Upper lobe of left lung (tissue), 6 donors: ENCODE data around the gene PSMD8. TPM values are rescaled to one million over a fixed set of nuclear protein-coding genes. Genes with fewer than 3 reads are reported as not detected.

Experiments used
- ATAC-seq, 2 donors: fragments of 200-7000 bp; cut with Tn5 transposase; one replicate each; pipeline ENCODE4 v1.9.1; 2022; ENCODE audit warnings: mild to moderate bottlenecking in 2 of 2, moderate library complexity in 2 of 2; ENCODE audit not compliant: low FRiP score in 2 of 2
- DNase-seq, 2 donors: peaks; one replicate each; pipeline ENCODE4 v3.0.0-alpha.2; 2019 to 2020
- H3K27ac ChIP-seq, 4 donors: fragments of 200-600 bp; sonication (generic); one replicate each; pipeline ENCODE4 v1.5.1; 2016 to 2019
- H3K27me3 ChIP-seq, 4 donors: fragments of 200-600 bp; sonication (generic); one replicate each; pipeline ENCODE4 v1.5.1; 2017 to 2019
- H3K36me3 ChIP-seq, 4 donors: fragments of 200-600 bp; sonication (generic); one replicate each; pipeline ENCODE4 v1.5.1; 2016 to 2019
- H3K4me1 ChIP-seq, 4 donors: fragments of 200-600 bp; sonication (generic); one replicate each; pipeline ENCODE4 v1.5.1; 2018 to 2019
- H3K4me3 ChIP-seq, 4 donors: fragments of 200-600 bp; sonication (generic); one replicate each; pipeline ENCODE4 v1.5.1; 2017 to 2019; ENCODE audit warnings: mild to moderate bottlenecking in 2 of 4, moderate library complexity in 1 of 4
- H3K9me3 ChIP-seq, 4 donors: fragments of 200-600 bp; sonication (generic); one replicate each; pipeline ENCODE4 v1.5.1; 2018 to 2019
- CTCF ChIP-seq, 6 experiments: fragments of 450-650 bp in 4 of 6; fragments of 200-600 bp in 2 of 6; sonication (generic) in 2 of 6; IDR thresholded peaks; one replicate each; pipeline ENCODE4 v1.5.1; 2016 to 2019; ENCODE audit warnings: antibody characterized with exemption in 6 of 6
- EP300 ChIP-seq, 4 donors: sonication (generic); formaldehyde crosslinking; IDR thresholded peaks; one replicate each; pipeline ENCODE4 v1.5.1; 2017; ENCODE audit warnings: antibody characterized with exemption in 4 of 4, control low read depth in 2 of 4
- POLR2A ChIP-seq, 4 donors: fragments of 450-650 bp; IDR thresholded peaks; one replicate each; pipeline ENCODE4 v1.5.1; 2016 to 2017; ENCODE audit warnings: antibody characterized with exemption in 4 of 4, mild to moderate bottlenecking in 2 of 4
- POLR2AphosphoS5 ChIP-seq, 2 donors: sonication (generic); formaldehyde crosslinking; IDR thresholded peaks; one replicate each; pipeline ENCODE4 v1.5.1; 2017; ENCODE audit warnings: antibody characterized with exemption in 2 of 2
- WGBS, 2 donors: methylation state at CpG; one replicate each; pipeline ENCODE4 v1.1.5; 2017 to 2018; 5-methylcytosine and 5-hydroxymethylcytosine counted together
- total RNA-seq, 6 donors: library from RNA; depleted of rRNA in 4 of 6; stranded (reverse); fragments of >200 nt in 4 of 6; gene quantifications; one replicate each; pipeline versions ENCODE4 v1.1.0 to v1.2.1, GENCODE V29; 2016 to 2021
- donor health status: DM: no; HTN: no; CAD: no; lungs with moderate emphysema.
- donor health status: DM: no; HTN: yes; CAD: no; lungs with severe emphysema.

PSMD8 gene
- total RNA-seq, 6 donors from 2014 or later = 66.0 to 213 (median 121) TPM

GRCh38 chr19:38392707-38393308, 18.4 kb downstream of the PSMD8 start:
- H3K36me3 ChIP-seq = no peaks in the 10 kb centered on the region

GRCh38 chr19:38394488-38394887, 20.1 kb downstream of the PSMD8 start:
- Histone ChIP-seq H3K9me3 (no peaks in the 10 kb centered on the region), H3K36me3 (no peaks in the 10 kb centered on the region), H3K27me3 (peaks cover 0 to 42% (median 8%) of the 10 kb centered on the region in 4 donors), H3K27ac (no peak overlapping the region), H3K4me1 (peaks cover 0 to 22% (median 2%) of the 10 kb centered on the region in 4 donors), H3K4me3 (no peak overlapping the region)
- peak in 1 of 2 donors; percentile 87 for DNase-seq
- no peak for TF ChIP-seq POLR2AphosphoS5 (IDR thresholded peaks at IDR 0.05)
- no peak for TF ChIP-seq EP300 (IDR thresholded peaks at IDR 0.05)
- TF ChIP-seq CTCF (IDR thresholded peaks at IDR 0.05) = no peak
- TF ChIP-seq POLR2A (IDR thresholded peaks at IDR 0.05) = no peak
- peak in 1 of 2 donors; percentile 15 for ATAC-seq
- 10 to 33% methylated on average over 3 to 12 of the region's 30 CpGs for WGBS, 2 donors

More at GRCh38 chr19:38392707-38393308, 18.4 kb downstream of the PSMD8 start:
- no peak overlapping the region for H3K27ac ChIP-seq
- H3K27me3 ChIP-seq = peaks cover 0 to 46% (median 11%) of the 10 kb centered on the region in 4 donors
- WGBS, 2 donors = 63 to 69% methylated on average over 6 of the region's 6 CpGs
- ATAC-seq = no peak
- DNase-seq = no peak
- no peaks in the 10 kb centered on the region for H3K9me3 ChIP-seq
- no peak overlapping the region for H3K4me3 ChIP-seq
- TF ChIP-seq POLR2A (IDR thresholded peaks at IDR 0.05) (no peak), CTCF (IDR thresholded peaks at IDR 0.05) (no peak), POLR2AphosphoS5 (IDR thresholded peaks at IDR 0.05) (no peak), EP300 (IDR thresholded peaks at IDR 0.05) (no peak)
- H3K4me1 ChIP-seq = peaks cover 15 to 39% (median 19%) of the 10 kb centered on the region in 4 donors

- Histone ChIP-seq H3K36me3 (no peaks in the 10 kb centered on the region), H3K27ac (peak overlapping the region in 1 of 4 donors; percentile 21), H3K4me3 (peak overlapping the region in 3 of 4 donors; percentile 25 to 34 (median 32)), H3K27me3 (peaks cover 0 to 42% (median 8%) of the 10 kb centered on the region in 4 donors), H3K4me1 (peaks cover 0 to 18% (median 0%) of the 10 kb centered on the region in 4 donors), H3K9me3 (no peaks in the 10 kb centered on the region)
- DNase-seq (peak in 1 of 2 donors; percentile 84), ATAC-seq (no peak)
- 6 to 7% methylated on average over 9 to 24 of the region's 86 CpGs for WGBS, 2 donors
- no peak for TF ChIP-seq EP300 (IDR thresholded peaks at IDR 0.05)
- peak in 1 of 4 donors; percentile 29 for TF ChIP-seq POLR2A (IDR thresholded peaks at IDR 0.05)
Measured at GRCh38 chr19:38395381-38396114, 21.2 kb downstream of the PSMD8 start.

- Histone ChIP-seq H3K4me1 (peaks cover 5 to 29% (median 8%) of the 10 kb centered on the region in 4 donors), H3K4me3 (no peak overlapping the region), H3K27ac (no peak overlapping the region), H3K27me3 (peaks cover 0 to 42% (median 8%) of the 10 kb centered on the region in 4 donors), H3K36me3 (no peaks in the 10 kb centered on the region), H3K9me3 (no peaks in the 10 kb centered on the region)
- no peak for TF ChIP-seq CTCF (IDR thresholded peaks at IDR 0.05)
- TF ChIP-seq POLR2AphosphoS5 (IDR thresholded peaks at IDR 0.05) = no peak
- TF ChIP-seq EP300 (IDR thresholded peaks at IDR 0.05) = no peak
- TF ChIP-seq POLR2A (IDR thresholded peaks at IDR 0.05) = no peak
- WGBS, 2 donors = 52 to 59% methylated on average over 2 to 9 of the region's 9 CpGs
- DNase-seq = no peak
- no peak for ATAC-seq
Measured at GRCh38 chr19:38399081-38399480, 24.7 kb downstream of the PSMD8 start.

GRCh38 chr19:38399537-38399936, 25.2 kb downstream of the PSMD8 start:
- H3K27me3 ChIP-seq = peaks cover 0 to 37% (median 8%) of the 10 kb centered on the region in 4 donors
- 63 to 100% methylated on average over 1 of the region's 1 CpG for WGBS, 2 donors
- TF ChIP-seq POLR2AphosphoS5 (IDR thresholded peaks at IDR 0.05) = no peak
- no peak for TF ChIP-seq CTCF (IDR thresholded peaks at IDR 0.05)
- TF ChIP-seq POLR2A (IDR thresholded peaks at IDR 0.05) = no peak
- no peak for TF ChIP-seq EP300 (IDR thresholded peaks at IDR 0.05)
- H3K36me3 ChIP-seq = no peaks in the 10 kb centered on the region
- no peak overlapping the region for H3K27ac ChIP-seq
- no peak for ATAC-seq
- peaks cover 8 to 31% (median 11%) of the 10 kb centered on the region in 4 donors for H3K4me1 ChIP-seq
- no peak for DNase-seq
- no peak overlapping the region for H3K4me3 ChIP-seq
- no peaks in the 10 kb centered on the region for H3K9me3 ChIP-seq
